GM19099 (cell line): ENCODE data around the gene PRKAA2.

Experiments
- POLR2A ChIP-seq: IDR thresholded peaks from 3 replicates; pipeline ENCODE4 v1.6.1; 2011; ENCODE audit warnings: low read depth; ENCODE audit not compliant: insufficient read length; ENCODE audit errors: extremely low read depth

Gene PRKAA2

DNA sequence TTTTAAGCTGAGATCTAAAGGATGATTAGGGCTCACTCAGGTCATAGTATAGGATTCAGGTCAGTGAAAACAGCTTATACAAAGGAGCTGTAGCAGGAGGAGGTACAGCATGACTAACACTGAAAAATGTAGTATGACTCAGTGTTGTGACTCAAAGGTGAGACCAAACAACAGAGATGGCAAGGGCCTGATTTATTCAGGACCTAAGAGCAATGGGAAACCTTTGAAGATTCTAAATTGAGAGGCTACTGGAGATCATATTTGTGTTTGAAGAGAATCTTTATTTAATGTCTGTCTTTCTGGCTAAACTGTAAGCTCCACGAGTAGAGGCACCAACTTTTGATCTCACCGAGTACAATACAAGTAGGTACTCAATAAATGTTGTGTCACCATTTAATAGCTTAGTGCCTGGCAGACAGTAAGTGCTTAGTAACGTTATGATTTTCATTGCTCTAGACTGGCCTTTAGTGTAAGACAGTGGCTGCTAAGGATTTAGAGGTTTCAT lies 43.5 kb downstream of the PRKAA2 start:
- no peak for TF ChIP-seq POLR2A

DNA sequence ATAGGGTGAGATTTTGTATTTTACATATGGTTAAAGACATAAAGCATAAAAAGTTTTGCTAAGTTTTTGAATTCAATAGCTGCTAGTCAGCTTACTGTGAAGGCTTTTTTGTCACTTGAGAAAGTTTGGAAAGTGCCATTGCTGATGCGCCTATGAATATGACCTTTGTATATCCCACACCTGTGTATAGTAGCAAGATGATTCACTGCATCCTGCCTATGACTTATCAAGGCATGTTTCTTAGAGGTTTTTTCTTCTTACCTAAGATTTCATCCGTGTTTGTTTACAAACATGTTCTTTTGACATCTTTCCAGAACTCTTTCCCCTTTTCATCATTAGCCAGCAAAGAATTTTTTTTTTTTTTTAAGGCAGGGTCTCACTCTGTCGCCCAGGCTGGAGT lies 51.5 kb downstream of the PRKAA2 start:
- no peak for TF ChIP-seq POLR2A

DNA sequence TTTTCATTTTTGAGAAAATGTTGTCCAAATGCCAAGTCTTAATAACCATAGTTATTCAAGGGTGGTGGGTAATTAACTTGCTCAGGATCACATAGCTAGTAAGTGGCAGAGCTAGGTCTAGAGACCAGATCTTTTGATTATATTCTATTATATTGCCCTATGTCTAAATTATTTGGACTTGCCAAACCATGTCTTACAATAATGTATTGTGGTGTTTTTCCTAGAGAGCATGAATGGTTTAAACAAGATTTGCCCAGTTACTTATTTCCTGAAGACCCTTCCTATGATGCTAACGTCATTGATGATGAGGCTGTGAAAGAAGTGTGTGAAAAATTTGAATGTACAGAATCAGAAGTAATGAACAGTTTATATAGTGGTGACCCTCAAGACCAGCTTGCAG lies 58.6 kb downstream of the PRKAA2 start:
- no peak for TF ChIP-seq POLR2A

- TF ChIP-seq POLR2A, result no peak
These were observed 62.3 kb downstream of the PRKAA2 start for GRCh38 chr1:56707379-56707778.

DNA sequence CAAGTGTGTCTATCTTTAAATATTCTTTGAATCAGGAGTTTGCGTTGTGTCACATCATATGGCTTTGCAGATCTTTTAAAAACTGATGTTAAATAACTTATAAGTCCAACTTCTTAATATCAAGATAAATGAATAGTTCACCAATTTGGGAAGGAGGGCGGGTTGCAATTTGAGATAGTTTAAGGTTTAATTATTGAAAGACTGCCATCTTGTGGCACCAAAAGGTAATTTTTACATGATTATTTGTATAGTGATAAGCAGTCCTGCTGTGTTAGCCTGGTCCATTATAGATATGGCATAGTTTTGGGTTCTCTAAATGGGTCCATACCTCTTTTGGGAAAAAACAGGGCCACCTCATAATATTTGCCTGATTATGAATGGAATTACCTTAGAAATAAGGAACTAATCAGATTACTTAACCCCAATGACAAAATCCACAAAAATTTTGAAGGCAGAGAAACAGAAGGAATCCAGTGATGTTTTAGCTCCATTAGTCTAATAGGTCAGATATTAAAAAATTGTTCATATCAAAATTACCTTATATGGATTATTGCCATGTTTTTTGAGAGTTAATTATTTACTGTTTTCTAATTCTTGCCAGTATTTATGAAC lies 64.3 kb downstream of the PRKAA2 start:
- no peak for TF ChIP-seq POLR2A

- TF ChIP-seq POLR2A, result no peak
These were observed 64.9 kb downstream of the PRKAA2 start for GRCh38 chr1:56709995-56710394.

- TF ChIP-seq POLR2A, result no peak
These were observed 65.5 kb downstream of the PRKAA2 start for GRCh38 chr1:56710646-56711045.

GRCh38 chr1:56712150-56712549 lies 67.0 kb downstream of the PRKAA2 start:
- TF ChIP-seq POLR2A, result no peak

GRCh38 chr1:56713112-56713511 lies 68.0 kb downstream of the PRKAA2 start:
- no peak for TF ChIP-seq POLR2A

- no peak for TF ChIP-seq POLR2A
These were observed 70.0 kb downstream of the PRKAA2 start for GRCh38 chr1:56715156-56715555.

GRCh38 chr1:56719171-56719570 lies 74.1 kb downstream of the PRKAA2 start:
- no peak for TF ChIP-seq POLR2A

- no peak for TF ChIP-seq POLR2A
These were observed 81.6 kb downstream of the PRKAA2 start for GRCh38 chr1:56726706-56727105.

GRCh38 chr1:56728964-56729363 lies 83.8 kb downstream of the PRKAA2 start:
- TF ChIP-seq POLR2A, result no peak

DNA sequence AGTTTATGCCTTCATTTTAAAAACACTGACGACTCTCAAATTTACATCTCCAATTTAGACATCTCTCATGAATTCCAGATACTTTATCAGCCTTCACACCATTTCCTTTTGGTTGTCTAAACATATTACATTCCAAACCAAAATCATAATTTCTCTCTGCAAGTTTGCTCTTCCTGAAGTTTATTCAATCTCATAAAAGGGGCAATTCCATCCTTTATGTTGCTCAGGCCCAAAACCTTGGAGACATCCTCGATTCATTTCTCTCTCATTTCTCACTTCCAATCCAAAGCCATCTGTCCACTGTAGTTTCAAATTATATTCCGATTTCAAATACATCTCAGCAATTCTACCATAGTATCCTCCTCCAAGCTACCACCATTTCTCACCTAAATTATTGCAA lies 100.1 kb downstream of the PRKAA2 start:
- no peak for TF ChIP-seq POLR2A

- TF ChIP-seq POLR2A, result no peak
These were observed 109.8 kb downstream of the PRKAA2 start for GRCh38 chr1:56754708-56755479.

- TF ChIP-seq POLR2A, result no peak
These were observed 110.8 kb downstream of the PRKAA2 start for GRCh38 chr1:56755911-56756310.
